ENCODE measurements around the gene CIAO2A.

- TF ChIP-seq SIN3A (IDR thresholded peaks at IDR 0.05; ENCODE audit: borderline replicate concordance, insufficient read depth, low read length), result no peak
- TF ChIP-seq REST (IDR thresholded peaks at IDR 0.05; ENCODE audit: insufficient read depth in 1 of 2, low read depth in 2 of 2, low read length in 2 of 2), result no peak
- TF ChIP-seq FOXP2 (optimal IDR thresholded peaks at IDR 0.05; ENCODE audit: borderline replicate concordance, extremely low read depth, extremely low read length, insufficient read depth), result no peak
Observed at GRCh38 chr15:64052925-64053491, 40.6 kb downstream of the CIAO2A start.

All from PFSK-1 (cell line).